K562 (cell line): ENCODE results near the gene PPP1R14B. TPM values are rescaled to one million over a fixed set of nuclear protein-coding genes. Genes with fewer than 3 reads are reported as not detected.

ENCODE experiments used
- BRCA1 ChIP-seq, 2 experiments: fragments of 450-650 bp in 1 of 2; sonication (generic) in 1 of 2; formaldehyde crosslinking in 1 of 2; IDR thresholded peaks; 2 replicates each; pipeline versions ENCODE4 v1.5.0 to v1.6.1; 2017 to 2020; ENCODE audit warnings: mild to moderate bottlenecking in 1 of 2, missing genetic modification reagents in 1 of 2
- BRD4 ChIP-seq: fragments of 200-600 bp; sonication (generic); IDR thresholded peaks from 2 replicates; pipeline ENCODE4 v1.6.1; 2017; ENCODE audit warnings: inconsistent platforms
- CBX3 ChIP-seq, 2 experiments: IDR thresholded peaks; 1 replicate in 1 of 2; 2 replicates in 1 of 2; pipeline ENCODE4 v1.6.1; 2012; ENCODE audit warnings: inconsistent platforms in 2 of 2, low read length in 2 of 2, borderline replicate concordance in 1 of 2, control low read depth in 1 of 2
- CTBP1 ChIP-seq: fragments of 450-650 bp; IDR thresholded peaks from 2 replicates; pipeline ENCODE4 v1.6.1; 2016; ENCODE audit warnings: borderline replicate concordance
- ETS2 ChIP-seq: IDR thresholded peaks from 2 replicates; pipeline ENCODE4 v1.6.1; 2016; ENCODE audit warnings: borderline replicate concordance, missing genetic modification characterization, mild to moderate bottlenecking, moderate library complexity, missing compliant biosample characterization; ENCODE audit not compliant: poor library complexity, severe bottlenecking
- FOXA3 ChIP-seq, 2 experiments: fragments of 450-650 bp in 1 of 2; sonication (generic) in 1 of 2; formaldehyde crosslinking; IDR thresholded peaks in 1 of 2; conservative IDR thresholded peaks in 1 of 2; 2 replicates each; pipeline versions ENCODE4 v1.4.0 to v1.8.0; 2020 to 2022; ENCODE audit warnings: mild to moderate bottlenecking in 2 of 2, missing genetic modification reagents in 1 of 2
- ILF3 ChIP-seq: fragments of 450-650 bp; IDR thresholded peaks from 2 replicates; pipeline ENCODE4 v1.6.1; 2018; ENCODE audit warnings: antibody characterized with exemption, mild to moderate bottlenecking, moderate library complexity, borderline replicate concordance
- IRF2 ChIP-seq: sonication (generic); formaldehyde crosslinking; IDR thresholded peaks from 2 replicates; pipeline ENCODE4 v1.8.1; 2022; ENCODE audit warnings: mild to moderate bottlenecking, missing genetic modification reagents
- MAFG ChIP-seq: fragments of 450-650 bp; conservative IDR thresholded peaks from 2 replicates; pipeline ENCODE4 v1.6.1; 2016; ENCODE audit warnings: missing genetic modification characterization, missing compliant biosample characterization
- MCM2 ChIP-seq: fragments of 450-650 bp; IDR thresholded peaks from 2 replicates; pipeline ENCODE4 v1.6.1; 2017; ENCODE audit warnings: low read depth, mild to moderate bottlenecking
- POLR2B ChIP-seq: fragments of 450-650 bp; IDR thresholded peaks from 2 replicates; pipeline ENCODE4 v1.6.1; 2018; ENCODE audit warnings: low read depth; ENCODE audit not compliant: partially characterized antibody
- POLR3A ChIP-seq: IDR thresholded peaks from 2 replicates; pipeline ENCODE4 v1.6.1; 2011; ENCODE audit warnings: borderline replicate concordance, mild to moderate bottlenecking, moderate library complexity; ENCODE audit not compliant: insufficient read length, insufficient read depth; ENCODE audit errors: extremely low read depth
- RB1 ChIP-seq: fragments of 450-650 bp; IDR thresholded peaks from 2 replicates; pipeline ENCODE4 v1.6.1; 2017; ENCODE audit warnings: low read depth, mild to moderate bottlenecking
- SIN3A ChIP-seq, 2 experiments: fragments of 150-350 bp in 1 of 2; IDR thresholded peaks; 2 replicates each; pipeline ENCODE4 v1.6.1; 2011 to 2016; ENCODE audit warnings: borderline replicate concordance in 2 of 2, low read depth in 2 of 2, low read length in 2 of 2, mild to moderate bottlenecking in 2 of 2, moderate library complexity in 2 of 2; ENCODE audit not compliant: control insufficient read depth in 1 of 2
- TBL1XR1 ChIP-seq, 2 experiments: IDR thresholded peaks; 2 replicates each; pipeline ENCODE4 v1.6.1; 2012; ENCODE audit warnings: improper control_type of control experiment in 2 of 2, low read length in 2 of 2, mild to moderate bottlenecking in 1 of 2
- TFAM ChIP-seq: fragments of 250-450 bp; sonication (Bioruptor Pico); conservative IDR thresholded peaks from 2 replicates; pipeline ENCODE4 v1.5.0; 2021; ENCODE audit warnings: mild to moderate bottlenecking, moderate library complexity
- ZBTB7A ChIP-seq: IDR thresholded peaks from 2 replicates; pipeline ENCODE4 v1.6.1; 2011; ENCODE audit warnings: low read depth, mild to moderate bottlenecking, low read length, moderate library complexity, borderline replicate concordance; ENCODE audit not compliant: control insufficient read depth
- ZC3H4 ChIP-seq: sonication (generic); formaldehyde crosslinking; IDR thresholded peaks from 2 replicates; pipeline ENCODE4 v1.9.0; 2021; ENCODE audit warnings: missing genetic modification reagents, borderline replicate concordance
- ZNF444 ChIP-seq: fragments of 250-450 bp; sonication (Bioruptor Pico); IDR thresholded peaks from 2 replicates; pipeline ENCODE4 v1.4.0; 2020; ENCODE audit warnings: mild to moderate bottlenecking, moderate library complexity
- ZSCAN32 ChIP-seq: fragments of 450-650 bp; formaldehyde crosslinking; IDR thresholded peaks from 2 replicates; pipeline ENCODE4 v1.4.0; 2020; ENCODE audit warnings: mild to moderate bottlenecking, moderate library complexity
- polyA plus RNA-seq, 8 experiments: library from polyadenylated mRNA; depleted of rRNA in 4 of 8; stranded (reverse) in 5 of 8; unstranded in 3 of 8; fragments of >200 nt; fragmentation: Nextera tagmentation in 2 of 8; fragmentation: Illumina TruSeq in 1 of 8; extraction: Ambion mirVana in 2 of 8; extraction: Trizol in 1 of 8; gene quantifications; 2 replicates each; pipeline versions ENCODE4 v1.2.1 to v1.2.3, GENCODE V29; 2011 to 2014; ENCODE audit warnings: inconsistent platforms in 1 of 8, missing spikeins in 1 of 8
- total RNA-seq, 7 experiments: library from RNA; depleted of rRNA in 6 of 7; stranded (reverse); fragments of >200 nt in 6 of 7; fragmentation: Illumina TruSeq in 2 of 7; extraction: Trizol in 2 of 7; gene quantifications; 2 replicates each; pipeline versions ENCODE4 v1.2.1 to v1.2.3, GENCODE V29; 2011 to 2021; ENCODE audit warnings: low replicate concordance in 1 of 7

The PPP1R14B gene
- total and polyA plus RNA-seq, 9 of the 15 experiments (the other 6 are each of a cell fraction or from before 2014, with no cell fraction given) = 7.7 to 566 (median 212) TPM

DNA sequence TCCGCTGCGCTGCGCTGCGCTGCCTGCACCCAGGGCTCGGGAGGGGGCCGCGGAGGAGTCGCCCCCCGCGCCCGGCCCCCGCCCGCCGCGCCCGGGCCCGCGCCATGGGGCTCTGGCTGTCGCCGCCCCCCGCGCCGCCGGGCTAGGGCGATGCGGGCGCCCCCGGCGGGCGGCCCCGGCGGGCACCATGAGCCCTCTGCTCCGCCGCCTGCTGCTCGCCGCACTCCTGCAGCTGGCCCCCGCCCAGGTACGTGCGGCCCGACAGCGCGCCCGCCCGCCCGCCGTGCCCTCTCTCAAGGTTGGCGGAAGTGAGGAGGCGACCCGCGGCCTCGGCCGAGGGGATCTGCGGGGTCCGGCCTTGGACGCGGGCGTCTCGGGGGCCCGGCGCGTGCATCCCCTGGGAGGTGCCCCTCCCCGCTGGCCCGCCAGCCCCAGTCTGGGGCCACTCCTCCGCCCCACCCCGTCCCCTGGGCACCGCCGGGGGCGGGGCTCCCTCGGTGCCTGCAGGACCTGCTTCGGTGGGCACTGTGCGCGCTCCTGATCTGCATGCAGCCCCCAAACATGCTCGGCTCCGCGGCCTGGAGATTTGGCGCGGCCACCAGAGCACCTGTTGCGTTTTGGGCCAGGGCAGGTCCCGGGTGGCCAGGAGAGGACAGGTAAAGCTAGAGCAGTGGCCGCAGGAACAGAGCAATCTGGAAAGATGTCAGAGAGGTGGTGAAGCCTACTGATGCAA lies 11.9 kb downstream of the PPP1R14B start (continued):
- TF ChIP-seq IRF2 (CRISPR knock-in tag) (no peak), MCM2 (no peak), POLR3A (no peak), ILF3 (no peak), BRD4 (no peak), CTBP1 (peak; percentile 35; the same call in 1 of the 2 replicates), ZNF444 (CRISPR knock-in tag) (no peak), RB1 (peak; percentile 48; the same call in 1 of the 2 replicates), ETS2 (tag) (no peak), TFAM (CRISPR knock-in tag) (no peak), CBX3 (IDR thresholded peaks at IDR 0.05; ENCODE audit: borderline replicate concordance in 1 of 2, low read length in 2 of 2) (no peak), SIN3A (IDR thresholded peaks at IDR 0.05; ENCODE audit: borderline replicate concordance in 2 of 2, control insufficient read depth in 1 of 2, low read depth in 2 of 2, low read length in 2 of 2) (peak in 1 of 2 experiments; percentile 41; a peak in 1 of 4 replicates), MAFG (tag) (no peak), BRCA1 (IDR thresholded peaks at IDR 0.05) (no peak), BRCA1 (CRISPR knock-in tag; IDR thresholded peaks at IDR 0.05) (no peak), ZC3H4 (CRISPR knock-in tag) (peak; percentile 73; the same call in 1 of the 2 replicates), ZBTB7A (peak; percentile 26; the same call in 1 of the 2 replicates), FOXA3 (CRISPR knock-in tag; conservative IDR thresholded peaks at IDR 0.05 in 1 of 2, IDR thresholded peaks at IDR 0.05 in 1 of 2) (0 out of 4 replicates have a peak, but pooled peaks of 1 of the 2 experiments have one; percentile 38), POLR2B (no peak), ZSCAN32 (CRISPR knock-in tag) (no peak), TBL1XR1 (IDR thresholded peaks at IDR 0.05; ENCODE audit: low read length in 2 of 2) (no peak)
